GM19468 (cell line): ENCODE measurements around the gene OR51B6.
"Not testable (repeated sequence)": the region's sequence is repeated elsewhere in the genome, so short reads cannot be mapped to it uniquely, and the experiment has no call there.

Source experiments
- ATAC-seq: cut with Tn5 transposase; IDR thresholded peaks from one replicate; pipeline ENCODE4 v1.9.1; 2021; ENCODE audit warnings: mild to moderate bottlenecking, moderate library complexity, moderate number of reproducible peaks; ENCODE audit not compliant: unreplicated experiment; ENCODE audit errors: extremely low read depth

The OR51B6 gene

DNA sequence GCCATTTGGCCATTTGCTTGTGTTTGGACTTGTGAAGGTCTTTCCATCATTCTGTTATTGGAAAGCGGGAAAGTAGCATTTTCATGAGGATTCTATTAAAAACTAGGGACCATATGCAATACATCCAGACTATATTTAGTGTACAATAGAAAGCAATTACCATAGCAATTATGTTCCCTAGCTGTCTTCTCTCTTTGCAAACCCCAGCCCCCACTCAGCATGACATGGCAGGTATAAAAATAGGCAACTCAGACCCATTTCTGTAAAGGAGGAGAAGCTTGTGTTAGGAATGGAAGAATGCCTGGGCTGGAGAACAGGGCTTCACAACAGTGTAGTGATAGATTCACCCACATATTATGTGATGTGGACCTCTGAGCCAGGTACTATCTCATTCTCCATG, 12.4 kb downstream of the OR51B6 start:
- ATAC-seq, result no peak

DNA sequence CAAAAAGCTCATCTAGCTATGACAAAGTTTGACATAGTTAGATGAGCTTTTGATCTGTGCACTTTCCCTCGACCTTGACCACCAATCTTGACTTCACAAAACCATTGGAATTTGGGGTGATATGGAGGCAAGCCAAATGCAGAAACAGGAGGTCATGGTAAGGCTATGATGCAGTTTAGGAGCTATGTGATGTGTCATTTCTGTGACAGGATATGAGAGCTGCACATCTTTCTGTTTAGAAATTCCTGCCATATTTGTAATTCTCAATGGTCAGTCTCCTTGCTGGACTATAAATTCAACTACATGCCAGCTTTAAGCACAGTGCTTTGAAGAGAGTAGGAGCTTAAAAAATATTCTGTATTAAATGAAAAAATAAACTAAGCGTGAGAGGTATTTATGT, 12.9 kb downstream of the OR51B6 start:
- ATAC-seq, result no peak

DNA sequence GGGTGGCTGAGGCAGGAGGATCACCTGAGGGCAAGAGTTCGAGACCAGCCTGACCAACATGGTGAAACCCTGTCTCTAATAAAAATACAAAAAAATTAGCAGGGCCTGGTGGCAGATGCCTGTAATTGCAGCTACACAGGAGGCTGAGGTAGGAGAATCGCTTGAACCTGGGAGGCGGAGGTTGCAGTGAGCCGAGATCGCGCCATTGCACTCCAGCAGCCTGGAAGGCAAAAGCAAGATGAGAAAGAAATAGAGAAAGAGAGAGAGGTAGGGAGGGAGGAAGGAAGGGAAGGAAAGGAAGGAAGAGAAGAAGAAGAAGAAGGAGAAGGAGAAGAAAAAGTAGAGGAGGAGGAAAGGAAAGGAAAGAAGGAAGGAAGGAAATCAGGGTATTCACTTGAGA, 15.1 kb downstream of the OR51B6 start:
- not testable (repeated sequence) for ATAC-seq

DNA sequence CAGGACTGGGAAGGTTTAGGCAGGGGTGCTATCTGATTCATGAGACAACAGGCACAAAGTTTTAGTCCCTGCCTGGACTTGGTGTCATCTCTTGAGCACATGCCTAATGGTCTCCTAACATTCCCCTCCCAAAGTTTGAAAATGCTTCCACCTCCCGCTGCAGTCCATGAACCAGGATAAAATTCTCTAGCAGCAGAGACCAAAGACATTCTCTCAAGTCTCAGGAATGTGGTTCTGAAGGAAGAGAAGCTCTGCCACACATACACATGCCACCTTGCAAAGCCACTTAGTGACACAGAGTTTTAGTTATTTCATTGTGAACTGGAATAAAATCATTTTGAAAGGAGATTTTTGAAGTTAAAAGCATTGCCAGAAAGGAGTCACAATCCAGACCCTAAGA, 15.5 kb downstream of the OR51B6 start:
- ATAC-seq, result no peak

DNA sequence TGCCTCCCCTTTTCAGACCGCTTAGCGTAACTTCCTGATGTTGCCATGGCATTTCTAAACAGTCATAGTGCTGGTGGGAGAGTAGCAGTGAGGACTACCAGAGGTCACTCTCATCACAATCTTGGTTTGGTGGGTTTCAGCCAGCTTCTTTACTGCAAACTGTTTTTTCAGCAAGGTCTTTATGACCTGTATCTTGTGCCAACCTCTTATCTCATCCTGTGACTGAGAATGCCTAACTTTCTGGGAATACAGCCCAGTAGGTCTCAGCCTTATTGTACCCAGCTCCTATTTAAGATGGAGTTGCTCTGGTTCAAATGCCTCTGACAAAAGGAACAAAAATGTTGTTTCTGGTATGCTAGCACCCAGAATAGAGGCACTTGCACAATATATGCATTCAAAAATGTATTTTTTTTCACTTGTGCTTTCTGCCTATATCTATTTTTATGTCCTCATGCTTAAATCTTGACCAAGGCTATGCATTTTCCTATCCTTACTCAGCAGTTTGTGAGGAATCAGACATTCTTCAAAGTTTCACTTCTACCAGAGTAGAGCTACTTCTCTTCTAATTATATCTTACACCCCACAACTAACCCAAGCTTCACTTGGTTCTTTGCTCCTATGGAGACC, 16.3 kb downstream of the OR51B6 start:
- no peak for ATAC-seq

DNA sequence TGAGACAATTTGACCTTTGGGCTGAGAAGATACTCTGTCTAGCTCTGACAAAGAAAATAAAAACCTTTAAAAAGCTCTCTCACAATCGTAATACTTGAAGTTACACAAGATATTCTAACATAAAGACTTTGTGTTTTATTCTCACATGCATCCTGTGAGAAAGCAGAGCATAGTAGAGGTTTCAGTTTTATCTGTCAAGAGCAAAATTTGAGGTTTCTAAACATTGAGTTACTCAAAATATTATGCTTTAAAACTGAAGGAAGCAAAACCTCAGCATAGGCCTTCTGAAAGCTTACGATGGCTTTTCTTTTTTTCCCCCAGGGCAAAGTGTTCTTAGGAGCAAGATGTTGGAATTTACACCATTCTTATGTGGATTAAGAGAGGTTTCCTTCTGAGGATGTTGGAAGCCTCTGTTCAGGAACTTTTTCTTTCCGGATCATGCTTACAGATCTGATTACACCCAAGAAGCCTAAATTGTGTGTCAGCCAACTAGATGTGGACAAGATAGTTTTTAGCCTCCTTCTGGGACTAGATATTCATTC, 17.3 kb downstream of the OR51B6 start:
- ATAC-seq, result no peak

DNA sequence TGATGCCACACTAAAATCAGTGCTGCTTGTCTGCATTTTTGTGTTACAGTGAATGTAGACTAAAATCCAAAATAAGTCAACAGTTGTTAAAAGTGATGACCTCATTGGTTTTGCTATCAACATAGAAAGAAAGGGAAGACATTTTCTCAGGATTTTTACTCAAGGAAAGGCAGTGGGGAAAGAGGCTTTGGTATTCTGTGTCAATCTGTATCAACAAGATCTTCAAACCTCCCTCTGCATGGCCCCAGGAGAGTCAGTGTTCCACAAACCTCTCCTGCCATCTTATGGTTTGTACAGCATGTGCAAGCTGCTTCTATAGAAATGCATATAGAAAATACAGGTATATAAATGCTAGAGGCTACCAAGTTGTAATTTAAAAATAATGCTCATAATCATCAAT, 18.5 kb downstream of the OR51B6 start:
- ATAC-seq, result no peak

DNA sequence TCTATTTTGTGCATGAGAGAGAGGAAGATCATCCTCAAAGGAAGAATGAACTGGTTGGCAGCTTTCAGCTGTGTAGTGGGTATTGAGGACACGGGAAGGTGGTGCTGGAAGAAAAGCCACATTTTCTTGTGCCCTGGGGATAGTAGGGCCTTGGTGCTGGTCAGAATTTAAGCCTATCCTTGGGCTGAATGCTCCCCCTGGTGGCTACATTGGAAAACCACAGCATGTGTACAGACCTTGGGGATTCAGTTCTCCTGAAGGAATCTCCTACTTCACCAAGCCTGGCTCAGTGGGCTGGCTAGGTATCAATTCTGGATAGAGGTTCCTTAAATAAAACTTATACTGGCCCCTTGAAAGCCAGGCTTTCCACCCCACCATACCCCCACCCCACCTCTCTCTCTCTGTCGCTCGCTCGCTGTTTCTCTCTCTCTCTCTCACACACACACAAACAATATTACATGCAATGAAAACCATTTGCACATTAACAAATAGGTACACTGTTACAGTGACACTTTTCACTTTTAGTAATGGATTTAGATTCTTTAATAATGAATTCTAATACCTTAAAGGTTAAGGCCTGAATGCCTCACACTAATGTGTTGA, 29.5 kb downstream of the OR51B6 start:
- ATAC-seq, result no peak

DNA sequence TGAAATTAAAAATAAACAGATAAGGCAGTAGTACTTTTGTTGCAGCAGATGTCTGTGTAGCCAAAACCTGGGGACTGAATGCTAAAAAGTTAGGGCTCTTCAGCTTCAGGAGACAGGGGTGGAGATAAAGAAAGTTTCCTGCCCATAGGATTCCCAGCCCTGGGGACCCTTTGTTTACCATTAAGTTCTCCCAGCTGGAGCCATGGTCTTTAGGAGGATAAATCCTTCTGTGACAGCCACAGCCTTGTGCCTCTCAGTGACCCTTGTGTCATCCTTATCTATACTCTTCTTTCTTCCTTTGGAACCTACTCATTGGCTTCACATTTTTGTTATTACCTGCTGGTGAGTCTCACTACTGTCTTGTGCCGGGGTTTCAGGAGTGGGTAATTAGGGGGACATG, 32.3 kb downstream of the OR51B6 start, which contains the start of gene OR51M1:
TSS of gene OR51M1 (plus strand) at position 237 of the 400 bp plus-strand sequence. CDS start 5,587 bp downstream, outside the sequence.
- ATAC-seq, result no peak

DNA sequence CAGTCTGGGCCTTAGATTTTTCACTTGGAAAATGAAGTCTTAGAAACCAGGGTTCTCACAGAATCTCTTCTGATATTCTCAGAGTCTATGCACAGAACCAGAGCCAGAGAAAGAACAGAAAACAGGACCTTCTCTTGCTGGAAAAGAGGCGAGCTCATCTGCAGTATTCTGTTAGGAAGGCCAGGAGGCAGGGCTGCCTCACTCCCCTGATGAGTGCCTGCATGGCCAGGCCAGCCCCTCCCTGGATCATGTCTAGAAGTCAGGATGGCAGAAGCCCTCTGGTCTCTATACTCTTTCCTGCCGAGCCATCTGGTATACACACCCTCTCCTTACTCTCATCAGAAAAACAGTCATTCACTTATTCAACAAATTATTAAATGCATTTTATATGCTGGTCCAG, 33.0 kb downstream of the OR51B6 start:
- no peak for ATAC-seq

DNA sequence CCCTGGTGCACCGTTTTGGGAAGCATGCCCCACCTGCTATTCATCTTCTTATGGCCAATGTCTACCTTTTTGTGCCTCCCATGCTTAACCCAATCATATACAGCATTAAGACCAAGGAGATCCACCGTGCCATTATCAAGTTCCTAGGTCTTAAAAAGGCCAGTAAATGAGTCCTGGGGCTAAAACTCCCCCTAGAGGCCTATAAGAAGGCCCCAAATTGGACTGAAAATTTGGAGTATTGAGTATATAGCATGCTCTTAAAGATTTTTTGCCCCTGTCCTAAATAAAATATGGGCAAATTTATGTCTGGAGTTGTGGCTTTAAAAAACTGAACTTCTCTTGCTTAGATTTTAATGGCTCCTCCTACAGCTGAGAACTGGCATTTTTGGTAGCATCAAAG, 38.9 kb downstream of the OR51B6 start:
- no peak for ATAC-seq

DNA sequence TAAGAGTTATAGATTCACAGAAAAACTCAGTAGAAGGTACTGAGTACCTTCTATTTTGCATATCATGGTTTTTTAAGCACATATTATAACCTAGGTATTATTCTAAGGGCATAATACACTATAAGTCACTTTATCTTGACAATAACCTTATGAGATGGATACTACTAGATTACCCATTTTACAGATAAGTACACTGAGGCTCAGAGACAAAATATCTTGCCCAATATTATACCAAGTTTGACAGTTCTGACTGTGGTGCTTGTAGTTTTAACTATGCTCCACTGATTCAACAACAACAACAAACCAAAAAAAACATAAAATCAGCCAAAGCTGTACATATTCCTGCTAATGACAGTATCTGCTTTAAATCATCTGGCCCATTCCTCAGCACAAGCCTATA, 42.8 kb downstream of the OR51B6 start:
- ATAC-seq, result no peak

DNA sequence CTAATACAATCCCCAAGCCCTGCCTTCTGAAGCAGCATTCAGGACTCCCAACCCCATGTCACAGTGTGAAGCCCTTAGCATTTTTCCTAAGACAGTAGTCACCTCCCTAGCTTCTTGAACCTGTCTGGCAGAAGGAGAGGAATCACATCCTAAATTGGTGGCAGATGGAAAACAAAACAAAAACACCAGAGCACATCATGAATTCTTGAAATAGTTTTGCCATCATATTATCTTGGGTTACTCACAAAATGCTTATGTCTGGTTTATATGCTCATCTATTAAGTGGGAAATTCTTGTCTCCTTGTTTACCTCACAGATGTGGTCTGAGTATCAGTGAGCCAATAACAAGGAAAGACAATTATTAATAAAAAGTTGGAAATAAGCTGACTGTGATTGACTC, 47.6 kb downstream of the OR51B6 start:
- ATAC-seq, result no peak
